Neural progenitor cell (in vitro differentiated cells): ENCODE data around the gene SPDL1.

Source experiments
- CTCF ChIP-seq: fragments of 200-600 bp; sonication (generic); IDR thresholded peaks from 2 replicates; pipeline ENCODE4 v1.5.1; 2017; ENCODE audit warnings: antibody characterized with exemption, mild to moderate bottlenecking
- EZH2 ChIP-seq: fragments of 200-600 bp; sonication (generic); IDR thresholded peaks from 2 replicates; pipeline ENCODE4 v1.6.1; 2017; ENCODE audit warnings: antibody characterized with exemption, mild to moderate bottlenecking, moderate library complexity
- EZH2phosphoT487 ChIP-seq: fragments of 200-600 bp; sonication (generic); IDR thresholded peaks from 2 replicates; pipeline ENCODE4 v1.6.1; 2017; ENCODE audit warnings: antibody characterized with exemption

- TF ChIP-seq CTCF (no peak), EZH2phosphoT487 (no peak), EZH2 (no peak)
These were observed 65.9 kb downstream of the SPDL1 start for GRCh38 chr5:169649486-169649885.
